Subcutaneous adipose tissue (tissue), 4 donors: ENCODE measurements around the gene TBC1D21. TPM values are rescaled to one million over a fixed set of nuclear protein-coding genes. Genes with fewer than 3 reads are reported as not detected.

Source experiments
- CTCF ChIP-seq: fragments of 450-650 bp; IDR thresholded peaks from one replicate; pipeline ENCODE4 v1.5.1; 2016; ENCODE audit warnings: low read depth, mild to moderate bottlenecking, control low read depth, antibody characterized with exemption, moderate library complexity
- total RNA-seq, 4 donors: library from RNA; depleted of rRNA; stranded (reverse); fragments of >200 nt; gene quantifications; one replicate each; pipeline ENCODE4 v1.1.0, GENCODE V29; 2016

The TBC1D21 gene
- total RNA-seq, 4 donors from 2014 or later: not detected

DNA sequence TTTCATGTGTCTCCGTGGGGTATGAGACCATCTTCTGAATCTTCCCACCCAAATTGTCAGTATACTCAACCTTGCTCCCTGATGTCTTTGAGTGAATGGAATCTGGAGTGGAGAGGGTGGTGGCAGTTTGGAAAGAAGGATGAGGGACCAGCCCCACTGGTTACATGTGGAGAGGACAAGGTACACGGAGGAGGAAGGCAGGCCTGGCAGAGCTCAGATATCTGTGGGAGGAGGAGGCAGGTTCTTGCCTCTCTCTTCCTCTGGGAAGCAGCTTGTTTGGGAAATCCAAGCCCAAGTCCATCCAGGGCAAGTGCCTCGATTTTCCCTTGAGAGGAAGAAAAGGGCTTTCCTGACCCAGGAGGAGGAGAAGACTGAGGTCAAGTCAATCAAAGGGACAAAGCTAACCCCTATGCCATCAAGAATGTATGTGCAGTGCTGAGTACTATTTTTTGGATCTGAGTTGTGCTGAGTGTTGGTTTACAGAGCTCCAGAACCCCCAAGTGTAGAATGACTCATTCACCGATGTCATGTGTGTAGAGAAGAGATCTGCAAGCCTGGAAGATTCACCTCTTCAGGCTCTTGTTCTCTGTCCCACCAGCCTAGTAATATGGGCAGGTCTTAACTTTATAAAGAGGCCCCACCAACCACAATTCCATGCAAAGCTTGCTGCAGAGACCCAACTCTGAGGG lies 33.1 kb downstream of the TBC1D21 start:
- no peak for TF ChIP-seq CTCF

- TF ChIP-seq CTCF: no peak
Measured at GRCh38 chr15:73907035-73907408, 33.7 kb downstream of the TBC1D21 start.

GRCh38 chr15:73908030-73908821 lies 34.9 kb downstream of the TBC1D21 start:
- TF ChIP-seq CTCF: no peak

DNA sequence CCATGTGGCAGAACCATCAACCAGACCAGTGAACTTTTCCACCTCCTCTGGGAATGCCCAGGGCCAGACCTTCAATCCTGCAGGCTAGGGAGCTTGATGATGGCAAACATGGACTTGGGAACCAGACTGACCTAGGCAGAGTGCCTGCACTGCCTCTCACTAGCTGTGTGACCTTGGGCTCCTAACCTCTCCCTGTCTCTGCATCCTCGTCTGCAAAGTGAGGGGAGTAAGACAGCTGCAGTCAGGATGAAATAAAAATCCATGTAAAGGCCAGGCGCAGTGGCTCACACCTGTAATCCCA lies 35.4 kb downstream of the TBC1D21 start:
- TF ChIP-seq CTCF: no peak

- no peak for TF ChIP-seq CTCF
Measured at GRCh38 chr15:73909651-73910050, 36.3 kb downstream of the TBC1D21 start.

DNA sequence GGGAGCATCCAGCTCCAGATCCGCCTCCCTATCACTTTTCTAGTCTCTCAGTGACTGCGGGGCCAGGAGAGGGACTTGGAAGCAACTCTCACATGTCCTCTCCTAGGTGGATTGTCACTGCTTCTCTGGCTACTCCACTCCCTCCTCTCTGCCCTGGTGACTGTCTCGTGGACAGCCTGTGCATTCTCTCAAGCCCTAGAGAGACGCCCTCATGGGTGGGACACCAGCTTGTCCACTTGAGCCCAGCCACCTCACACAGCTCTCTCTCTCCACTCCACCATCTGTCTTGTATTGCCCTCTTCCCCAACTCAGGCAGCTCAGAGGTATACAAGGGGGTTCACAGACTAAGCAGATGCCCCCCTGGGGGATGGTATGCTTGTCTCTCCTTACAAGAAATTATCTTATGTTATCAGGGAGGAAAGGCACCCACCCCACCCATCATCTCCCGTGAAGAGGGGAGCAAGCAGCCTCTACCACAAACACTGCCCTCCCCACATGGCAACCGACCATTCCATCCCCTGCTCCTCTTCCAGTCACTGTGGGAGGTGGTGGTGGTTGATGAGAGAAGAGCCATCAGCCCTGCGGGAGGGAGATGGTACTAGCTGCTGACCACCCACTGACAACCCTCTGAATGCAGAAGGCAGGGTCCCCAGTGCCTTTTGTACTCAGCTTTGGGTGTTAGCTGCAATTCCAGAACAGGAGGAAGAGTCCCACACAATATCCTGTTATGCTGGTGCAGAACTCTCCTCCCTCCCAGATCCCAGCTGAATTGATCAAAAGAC lies 37.3 kb downstream of the TBC1D21 start:
- TF ChIP-seq CTCF: no peak

- TF ChIP-seq CTCF: no peak
Measured at GRCh38 chr15:73912030-73912596, 38.7 kb downstream of the TBC1D21 start.
